ENCODE data around the gene NDN.

Gene NDN

GRCh38 chr15:23642413-23643044, 44.6 kb downstream of the NDN start:
- no peak for DNase-seq (ENCODE audit: low read depth in 3 of 3, low spot score in 1 of 3)

All from stimulated activated CD4-positive, alpha-beta T cell treated with anti-CD3 and anti-CD28 coated beads, TNF-alpha, amount 100 ng/mL, for 1 hour (primary cell).